Pancreas (tissue), 10 donors: ENCODE results near the gene CXCL1. TPM values are rescaled to one million over a fixed set of nuclear protein-coding genes. Genes with fewer than 3 reads are reported as not detected.
A peak's percentile ranks its signal among the peaks of the same experiment; 100 is the strongest.

Source experiments
- ATAC-seq, 4 donors: fragments of 200-7000 bp; cut with Tn5 transposase; one replicate each; pipeline versions ENCODE4 v1.8.0 to v1.9.1; 2020; ENCODE audit warnings: mild to moderate bottlenecking in 4 of 4, moderate library complexity in 4 of 4
- DNase-seq, 6 donors: peaks; one replicate each; pipeline ENCODE4 v3.0.0-alpha.2; 2020
- FAIRE-seq: peaks from 2 replicates; lab custom pipeline; 2012; peaks lifted over from hg19 to GRCh38; lab: Jason Lieb, UNC
- H3K27ac ChIP-seq, 4 donors: fragments of 200-600 bp; sonication (generic); 1 replicate in 3 of 4; 2 replicates in 1 of 4; pipeline versions ENCODE4 v1.5.0 to v1.8.0; 2020
- H3K27me3 ChIP-seq, 4 donors: fragments of 200-600 bp; one replicate each; pipeline ENCODE4 v1.8.0; 2021
- H3K36me3 ChIP-seq, 3 donors: fragments of 200-600 bp; sonication (generic) in 1 of 3; one replicate each; pipeline versions ENCODE4 v1.5.0 to v1.8.0; 2020 to 2021
- H3K4me1 ChIP-seq, 3 donors: fragments of 200-600 bp; one replicate each; pipeline ENCODE4 v1.8.0; 2021
- H3K4me3 ChIP-seq, 4 donors: fragments of 200-600 bp; sonication (generic) in 2 of 4; one replicate each; pipeline versions ENCODE4 v1.5.0 to v1.8.0; 2020 to 2021
- H3K9me3 ChIP-seq, 4 donors: fragments of 200-600 bp; one replicate each; pipeline ENCODE4 v1.8.0; 2021
- CTCF ChIP-seq, 4 donors: fragments of 200-600 bp; sonication (generic) in 3 of 4; IDR thresholded peaks; one replicate each; pipeline versions ENCODE4 v1.5.0 to v1.8.0; 2021; ENCODE audit warnings: antibody characterized with exemption in 4 of 4
- WGBS, 2 donors: extraction: QIAGEN DNeasy Blood & Tissue Kit; methylation state at CpG; one replicate each; pipeline ENCODE4 v1.1.7; 2013; 5-methylcytosine and 5-hydroxymethylcytosine counted together
- intact Hi-C, 3 donors: fragments of 100-400 bp; cut with DNase I; formaldehyde crosslinking; loops; one replicate each; pipeline versions ENCODE4 v1.11.1 to v1.14.2; 2022
- polyA plus RNA-seq, 2 donors: library from polyadenylated mRNA; stranded (reverse); fragments of 200-250 nt; gene quantifications; one replicate each; pipeline ENCODE4 v1.2.3, GENCODE V29; 2013
- total RNA-seq, 6 donors: library from RNA; stranded (reverse); fragmentation: NEBNext Ultra II Directional in 4 of 6; extraction: Animal tissue kit (Norgen Biotek cat#: 25700) in 4 of 6; gene quantifications; one replicate each; pipeline versions ENCODE4 v1.2.1 to v1.2.4, GENCODE V29; 2021 to 2023
- donor health status: healthy with polysubstance abuse.
- donor health status: DM: no; HTN: no; CAD: no; lungs with moderate emphysema.
- donor health status: DM: no; HTN: no; CAD: no.
- donor health status: control.
- donor health status: control.
- donor health status: Bipolar disorder and iron deficiency.
- donor health status: DM: yes; HTN: yes; CAD: no.
- donor health status: DM: no; HTN: no; CAD: no.
- donor health status: DM: no; HTN: no; CAD: no.
- donor health status: DM: yes; HTN: yes; CAD: no.

Gene CXCL1
- total and polyA plus RNA-seq, 8 donors = 2.5 to 35.4 (median 16.8) TPM

DNA sequence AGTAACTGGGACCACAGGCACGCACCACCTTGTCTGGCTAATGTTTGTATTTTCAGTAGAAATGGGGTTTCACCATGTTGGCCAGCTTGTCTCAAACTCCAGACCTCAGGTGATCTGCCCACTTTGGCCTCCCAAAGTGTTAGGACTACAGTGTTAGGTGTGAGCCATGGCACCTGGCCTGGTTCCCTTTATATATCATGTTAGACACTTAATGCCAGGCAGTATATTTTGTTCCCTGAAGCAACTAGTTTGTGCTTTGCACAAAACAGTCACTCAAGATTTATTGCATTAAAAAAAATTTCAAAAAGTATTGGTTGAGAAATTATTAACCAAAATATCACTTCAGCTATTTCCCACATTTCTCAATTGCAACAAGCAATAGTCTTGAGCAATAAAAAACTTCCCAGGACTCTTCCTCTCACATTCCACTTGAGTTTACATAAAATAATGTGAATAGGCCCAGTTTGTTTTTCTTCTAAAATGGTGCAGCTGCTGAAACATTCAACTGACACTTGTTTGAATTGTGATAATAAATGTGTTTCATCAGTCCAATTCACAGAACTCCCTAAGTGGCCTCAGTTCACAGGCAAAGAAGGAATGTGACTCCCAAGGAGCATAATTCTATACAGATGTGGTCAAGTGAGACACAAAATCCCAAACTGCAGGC, 22.7 kb downstream of the CXCL1 start:
- FAIRE-seq = no peak
- no peak for TF ChIP-seq CTCF (IDR thresholded peaks at IDR 0.05)
- no peaks in the 10 kb centered on the region for H3K36me3 ChIP-seq
- H3K4me1 ChIP-seq = peaks cover 0 to 9% (median 0%) of the 10 kb centered on the region in 3 donors
- H3K27ac ChIP-seq = peak overlapping the region in 3 of 4 donors; percentile 12 to 45 (median 17)
- H3K27me3 ChIP-seq = no peaks in the 10 kb centered on the region
- H3K9me3 ChIP-seq = no peaks in the 10 kb centered on the region
- intact Hi-C loops = no loop called here
- peak; percentile 50 to 79 (median 56) for ATAC-seq
- WGBS, 2 donors = 78 to 90% methylated on average over 1 of the region's 1 CpG
- no peak overlapping the region for H3K4me3 ChIP-seq
- peak in 1 of 6 donors; percentile 19 for DNase-seq

DNA sequence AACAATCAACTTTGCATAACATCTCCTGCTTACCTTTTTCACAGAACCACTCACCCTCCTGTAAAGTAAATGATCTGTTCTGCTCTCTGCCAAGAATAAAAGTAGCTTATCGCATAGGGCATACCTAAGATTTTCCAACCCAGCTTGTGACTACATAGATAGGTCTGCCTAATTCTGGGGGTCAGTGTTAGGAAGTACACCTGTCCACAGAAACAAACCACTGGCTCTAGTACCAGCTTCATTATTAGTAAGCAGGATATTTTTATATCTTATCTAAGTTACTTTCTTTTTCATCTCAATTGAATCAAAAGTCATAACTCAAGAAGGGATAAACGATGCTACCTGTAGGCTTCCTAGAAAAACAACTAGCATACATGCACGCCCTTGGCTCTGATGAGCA, 23.8 kb downstream of the CXCL1 start:
- FAIRE-seq (no peak), ATAC-seq (no peak), DNase-seq (no peak)
- H3K27me3 ChIP-seq = no peaks in the 10 kb centered on the region
- 47 to 60% methylated on average over 3 of the region's 3 CpGs for WGBS, 2 donors
- H3K9me3 ChIP-seq = no peaks in the 10 kb centered on the region
- no peaks in the 10 kb centered on the region for H3K36me3 ChIP-seq
- TF ChIP-seq CTCF (IDR thresholded peaks at IDR 0.05) = no peak
- peak overlapping the region in 1 of 4 donors; percentile 2 for H3K27ac ChIP-seq
- H3K4me1 ChIP-seq = peaks cover 0 to 9% (median 0%) of the 10 kb centered on the region in 3 donors
- intact Hi-C loops = no loop called here
- H3K4me3 ChIP-seq = no peak overlapping the region

GRCh38 chr4:73894001-73894400, 24.8 kb downstream of the CXCL1 start:
- Histone ChIP-seq H3K4me3 (no peak overlapping the region), H3K9me3 (no peaks in the 10 kb centered on the region), H3K27ac (peak overlapping the region in 1 of 4 donors; percentile 2), H3K27me3 (no peaks in the 10 kb centered on the region), H3K4me1 (peaks cover 0 to 9% (median 0%) of the 10 kb centered on the region in 3 donors), H3K36me3 (no peaks in the 10 kb centered on the region)
- no peak for ATAC-seq
- no peak for TF ChIP-seq CTCF (IDR thresholded peaks at IDR 0.05)
- DNase-seq = no peak
- 29 to 45% methylated on average over 2 of the region's 2 CpGs for WGBS, 2 donors
- intact Hi-C loops = no loop called here
- no peak for FAIRE-seq

- no peak overlapping the region for H3K4me3 ChIP-seq
- ATAC-seq (no peak), DNase-seq (no peak), FAIRE-seq (no peak)
- H3K36me3 ChIP-seq = no peaks in the 10 kb centered on the region
- peaks cover 0 to 9% (median 0%) of the 10 kb centered on the region in 3 donors for H3K4me1 ChIP-seq
- H3K9me3 ChIP-seq = no peaks in the 10 kb centered on the region
- no peak overlapping the region for H3K27ac ChIP-seq
- TF ChIP-seq CTCF (IDR thresholded peaks at IDR 0.05) = no peak
- WGBS, 2 donors = 66 to 67% methylated on average over 9 of the region's 9 CpGs
- no peaks in the 10 kb centered on the region for H3K27me3 ChIP-seq
- intact Hi-C loops = no loop called here
These were observed 26.3 kb downstream of the CXCL1 start for GRCh38 chr4:73895201-73896175.
